ENCODE data around the gene KCNH5. TPM values are rescaled to one million over a fixed set of nuclear protein-coding genes. Genes with fewer than 3 reads are reported as not detected.

The KCNH5 gene
- total RNA-seq, 1 donor from 2014 or later, result 2.4 TPM

DNA sequence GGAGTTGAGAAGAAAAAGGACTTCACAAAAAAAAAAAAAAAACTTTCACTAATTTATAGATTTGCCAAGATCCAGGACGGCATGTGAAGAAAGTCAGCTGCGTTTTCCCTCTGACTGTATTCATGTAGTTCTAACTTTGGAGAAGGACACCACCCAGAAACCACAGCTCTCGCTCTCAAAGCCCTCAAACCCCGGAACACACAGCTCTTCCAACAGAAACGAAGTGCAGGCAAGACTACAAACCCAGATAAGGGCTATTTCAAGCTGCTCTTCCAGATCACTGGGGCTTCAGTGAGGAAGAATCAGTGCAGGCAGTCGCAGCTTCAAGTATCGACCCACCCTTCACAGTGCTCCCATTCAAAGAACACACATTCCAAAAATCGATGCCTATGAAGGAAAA is 13.2 kb downstream of the KCNH5 start:
- Mint-ChIP-seq H3K9me3 (ENCODE audit: unreplicated experiment) (no peaks in the 10 kb centered on the region), H3K36me3 (ENCODE audit: low read depth, unreplicated experiment) (no peaks in the 10 kb centered on the region), H3K4me1 (ENCODE audit: low read depth, unreplicated experiment) (no peaks in the 10 kb centered on the region), H3K27me3 (ENCODE audit: low read depth, unreplicated experiment) (no peaks in the 10 kb centered on the region), H3K4me3 (ENCODE audit: unreplicated experiment) (no peak overlapping the region), H3K27ac (ENCODE audit: unreplicated experiment) (no peak overlapping the region)
- peak; percentile 10 for DNase-seq (ENCODE audit: low read depth)
- Histone ChIP-seq H3K4me2 (ENCODE audit: low read length) (no peak overlapping the region), H4K20me1 (ENCODE audit: insufficient read depth, low read length) (no peaks in the 10 kb centered on the region), H3K36me3 (ENCODE audit: insufficient read depth, low read length) (no peaks in the 10 kb centered on the region), H3K4me1 (ENCODE audit: insufficient read depth, low read length) (no peaks in the 10 kb centered on the region), H3K79me2 (ENCODE audit: insufficient read depth, low read length) (no peaks in the 10 kb centered on the region), H3K27ac (ENCODE audit: low read depth, low read length) (no peak overlapping the region), H2AFZ (ENCODE audit: low read depth, low read length) (no peak overlapping the region), H3K9ac (ENCODE audit: low read length) (no peak overlapping the region), H3K4me3 (ENCODE audit: insufficient read depth, low read depth, low read length) (no peak overlapping the region), H3K9me3 (ENCODE audit: insufficient read depth, low read depth, low read length) (no peaks in the 10 kb centered on the region), H3K27me3 (ENCODE audit: insufficient read depth, low read length) (no peaks in the 10 kb centered on the region)
- TF ChIP-seq, protein P1, sequence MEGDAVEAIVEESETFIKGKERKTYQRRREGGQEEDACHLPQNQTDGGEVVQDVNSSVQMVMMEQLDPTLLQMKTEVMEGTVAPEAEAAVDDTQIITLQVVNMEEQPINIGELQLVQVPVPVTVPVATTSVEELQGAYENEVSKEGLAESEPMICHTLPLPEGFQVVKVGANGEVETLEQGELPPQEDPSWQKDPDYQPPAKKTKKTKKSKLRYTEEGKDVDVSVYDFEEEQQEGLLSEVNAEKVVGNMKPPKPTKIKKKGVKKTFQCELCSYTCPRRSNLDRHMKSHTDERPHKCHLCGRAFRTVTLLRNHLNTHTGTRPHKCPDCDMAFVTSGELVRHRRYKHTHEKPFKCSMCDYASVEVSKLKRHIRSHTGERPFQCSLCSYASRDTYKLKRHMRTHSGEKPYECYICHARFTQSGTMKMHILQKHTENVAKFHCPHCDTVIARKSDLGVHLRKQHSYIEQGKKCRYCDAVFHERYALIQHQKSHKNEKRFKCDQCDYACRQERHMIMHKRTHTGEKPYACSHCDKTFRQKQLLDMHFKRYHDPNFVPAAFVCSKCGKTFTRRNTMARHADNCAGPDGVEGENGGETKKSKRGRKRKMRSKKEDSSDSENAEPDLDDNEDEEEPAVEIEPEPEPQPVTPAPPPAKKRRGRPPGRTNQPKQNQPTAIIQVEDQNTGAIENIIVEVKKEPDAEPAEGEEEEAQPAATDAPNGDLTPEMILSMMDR (IDR thresholded peaks at IDR 0.05; ENCODE audit: insufficient read depth, low read depth, low read length), result no peak
- TF ChIP-seq EZH2 (IDR thresholded peaks at IDR 0.05; ENCODE audit: insufficient read depth, low read length), result no peak
- no peak for FAIRE-seq

GRCh38 chr14:63030113-63030512 is 15.1 kb downstream of the KCNH5 start:
- no peak overlapping the region for H3K27ac Mint-ChIP-seq (ENCODE audit: unreplicated experiment)

GRCh38 chr14:63027719-63028118 is 17.5 kb downstream of the KCNH5 start:
- H3K4me1 Mint-ChIP-seq (ENCODE audit: low read depth, unreplicated experiment), result no peaks in the 10 kb centered on the region
- no peaks in the 10 kb centered on the region for H3K27me3 ChIP-seq (ENCODE audit: insufficient read depth, low read length)

More at GRCh38 chr14:63030113-63030512, 15.1 kb downstream of the KCNH5 start:
- FAIRE-seq (no peak), DNase-seq (ENCODE audit: low read depth) (no peak)
- H3K4me3 ChIP-seq (ENCODE audit: insufficient read depth, low read depth, low read length), result no peak overlapping the region
- H2AFZ ChIP-seq (ENCODE audit: low read depth, low read length), result no peak overlapping the region
- H3K4me2 ChIP-seq (ENCODE audit: low read length), result no peak overlapping the region
- Mint-ChIP-seq H3K27me3 (ENCODE audit: low read depth, unreplicated experiment) (no peaks in the 10 kb centered on the region), H3K9me3 (ENCODE audit: unreplicated experiment) (no peaks in the 10 kb centered on the region), H3K4me3 (ENCODE audit: unreplicated experiment) (no peak overlapping the region), H3K36me3 (ENCODE audit: low read depth, unreplicated experiment) (no peaks in the 10 kb centered on the region), H3K4me1 (ENCODE audit: low read depth, unreplicated experiment) (no peaks in the 10 kb centered on the region)
- H3K36me3 ChIP-seq (ENCODE audit: insufficient read depth, low read length), result no peaks in the 10 kb centered on the region
- H3K79me2 ChIP-seq (ENCODE audit: insufficient read depth, low read length), result no peaks in the 10 kb centered on the region
- H3K27ac ChIP-seq (ENCODE audit: low read depth, low read length), result no peak overlapping the region
- no peaks in the 10 kb centered on the region for H3K9me3 ChIP-seq (ENCODE audit: insufficient read depth, low read depth, low read length)
- TF ChIP-seq EZH2 (IDR thresholded peaks at IDR 0.05; ENCODE audit: insufficient read depth, low read length), result no peak
- TF ChIP-seq, protein P1 (IDR thresholded peaks at IDR 0.05; ENCODE audit: insufficient read depth, low read depth, low read length), result no peak
- H4K20me1 ChIP-seq (ENCODE audit: insufficient read depth, low read length), result no peaks in the 10 kb centered on the region
- no peak overlapping the region for H3K9ac ChIP-seq (ENCODE audit: low read length)
- H3K4me1 ChIP-seq (ENCODE audit: insufficient read depth, low read length), result no peaks in the 10 kb centered on the region
- H3K27me3 ChIP-seq (ENCODE audit: insufficient read depth, low read length), result no peaks in the 10 kb centered on the region

More at GRCh38 chr14:63027719-63028118, 17.5 kb downstream of the KCNH5 start:
- H3K4me3 Mint-ChIP-seq (ENCODE audit: unreplicated experiment), result no peak overlapping the region
- Histone ChIP-seq H3K9ac (ENCODE audit: low read length) (no peak overlapping the region), H3K27ac (ENCODE audit: low read depth, low read length) (no peak overlapping the region), H3K79me2 (ENCODE audit: insufficient read depth, low read length) (no peaks in the 10 kb centered on the region), H3K4me3 (ENCODE audit: insufficient read depth, low read depth, low read length) (no peak overlapping the region), H2AFZ (ENCODE audit: low read depth, low read length) (no peak overlapping the region), H4K20me1 (ENCODE audit: insufficient read depth, low read length) (no peaks in the 10 kb centered on the region), H3K4me1 (ENCODE audit: insufficient read depth, low read length) (no peaks in the 10 kb centered on the region), H3K36me3 (ENCODE audit: insufficient read depth, low read length) (no peaks in the 10 kb centered on the region), H3K9me3 (ENCODE audit: insufficient read depth, low read depth, low read length) (no peaks in the 10 kb centered on the region), H3K4me2 (ENCODE audit: low read length) (no peak overlapping the region)
- no peaks in the 10 kb centered on the region for H3K9me3 Mint-ChIP-seq (ENCODE audit: unreplicated experiment)
- TF ChIP-seq EZH2 (IDR thresholded peaks at IDR 0.05; ENCODE audit: insufficient read depth, low read length), result no peak
- TF ChIP-seq, protein P1 (IDR thresholded peaks at IDR 0.05; ENCODE audit: insufficient read depth, low read depth, low read length), result no peak
- H3K27ac Mint-ChIP-seq (ENCODE audit: unreplicated experiment), result no peak overlapping the region
- no peaks in the 10 kb centered on the region for H3K36me3 Mint-ChIP-seq (ENCODE audit: low read depth, unreplicated experiment)
- DNase-seq (ENCODE audit: low read depth) (no peak), FAIRE-seq (no peak)
- no peaks in the 10 kb centered on the region for H3K27me3 Mint-ChIP-seq (ENCODE audit: low read depth, unreplicated experiment)

Data from astrocyte (in vitro differentiated cells and primary cell).